ENCODE data around the gene RPLP2. TPM values are rescaled to one million over a fixed set of nuclear protein-coding genes. Genes with fewer than 3 reads are reported as not detected.

Gene RPLP2
- total and polyA plus RNA-seq, 2 experiments from 2014 or later = 496 to 523 TPM

DNA sequence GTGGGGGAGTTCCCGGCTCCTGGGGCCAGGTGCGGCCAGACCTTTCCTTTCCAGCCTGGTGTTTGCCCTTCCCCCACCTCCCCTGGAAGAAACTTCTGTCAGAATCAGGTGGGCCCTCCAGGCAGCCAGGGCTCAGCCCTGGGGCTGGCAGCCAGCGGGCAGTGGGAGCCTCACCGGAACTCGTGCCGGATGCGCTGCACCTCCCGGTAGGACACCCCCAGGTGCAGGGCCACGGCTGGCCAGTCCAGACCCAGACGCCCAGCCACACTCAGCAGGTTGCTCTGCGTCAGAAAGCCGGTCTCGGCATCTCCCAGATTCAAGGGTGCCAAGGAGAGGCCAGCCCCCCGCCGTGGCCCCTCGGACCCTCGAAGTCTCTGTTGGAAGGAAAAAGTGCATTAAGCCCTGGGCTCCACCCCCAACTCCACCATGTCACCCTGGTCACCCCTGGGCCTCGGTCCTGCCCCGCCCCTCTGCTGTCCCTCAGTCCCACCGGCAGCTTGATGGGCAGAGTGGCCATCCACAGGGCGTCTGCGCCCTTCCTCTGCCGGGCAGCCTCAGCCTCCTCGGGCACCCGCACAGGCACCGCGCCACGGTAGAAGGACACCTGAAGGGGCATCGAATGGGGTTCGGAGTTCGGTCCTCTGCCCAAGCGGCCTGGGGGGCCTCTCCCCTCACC is 10.0 kb upstream of the RPLP2 start:
- Histone ChIP-seq H3K4me3 (no peak overlapping the region), H3K27me3 (no peaks in the 10 kb centered on the region), H3K27ac (no peak overlapping the region), H3K36me3 (no peaks in the 10 kb centered on the region), H3K4me1 (ENCODE audit: low read depth) (peaks cover 19% of the 10 kb centered on the region), H3K9me3 (ENCODE audit: low read depth) (no peaks in the 10 kb centered on the region)
- TF ChIP-seq, protein P1, sequence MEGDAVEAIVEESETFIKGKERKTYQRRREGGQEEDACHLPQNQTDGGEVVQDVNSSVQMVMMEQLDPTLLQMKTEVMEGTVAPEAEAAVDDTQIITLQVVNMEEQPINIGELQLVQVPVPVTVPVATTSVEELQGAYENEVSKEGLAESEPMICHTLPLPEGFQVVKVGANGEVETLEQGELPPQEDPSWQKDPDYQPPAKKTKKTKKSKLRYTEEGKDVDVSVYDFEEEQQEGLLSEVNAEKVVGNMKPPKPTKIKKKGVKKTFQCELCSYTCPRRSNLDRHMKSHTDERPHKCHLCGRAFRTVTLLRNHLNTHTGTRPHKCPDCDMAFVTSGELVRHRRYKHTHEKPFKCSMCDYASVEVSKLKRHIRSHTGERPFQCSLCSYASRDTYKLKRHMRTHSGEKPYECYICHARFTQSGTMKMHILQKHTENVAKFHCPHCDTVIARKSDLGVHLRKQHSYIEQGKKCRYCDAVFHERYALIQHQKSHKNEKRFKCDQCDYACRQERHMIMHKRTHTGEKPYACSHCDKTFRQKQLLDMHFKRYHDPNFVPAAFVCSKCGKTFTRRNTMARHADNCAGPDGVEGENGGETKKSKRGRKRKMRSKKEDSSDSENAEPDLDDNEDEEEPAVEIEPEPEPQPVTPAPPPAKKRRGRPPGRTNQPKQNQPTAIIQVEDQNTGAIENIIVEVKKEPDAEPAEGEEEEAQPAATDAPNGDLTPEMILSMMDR (IDR thresholded peaks at IDR 0.05; ENCODE audit: low read depth, low read length) = no peak
- DNase-seq (ENCODE audit: low read depth in 1 of 2, low spot score in 1 of 2) = no peak

DNA sequence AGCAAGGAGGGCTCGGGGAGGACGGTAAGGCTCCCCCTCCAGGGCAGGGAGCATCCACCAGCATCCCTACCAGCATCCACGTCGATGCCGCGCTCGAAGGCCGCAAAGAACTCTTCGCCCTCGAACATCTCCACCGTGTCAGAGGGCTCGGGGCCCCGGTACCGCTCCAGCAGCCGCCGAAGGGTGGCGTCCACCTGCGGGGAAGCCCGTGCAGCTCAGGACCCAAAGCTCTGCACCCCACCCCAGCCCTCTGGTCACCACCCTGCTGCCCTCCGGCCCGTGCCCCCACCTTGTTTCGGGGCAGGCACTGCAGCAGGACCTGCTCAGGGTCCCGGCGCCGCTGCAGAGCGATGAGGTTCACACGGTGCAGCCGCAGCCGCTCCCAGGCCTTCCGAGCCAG is 9.3 kb upstream of the RPLP2 start:
- no peaks in the 10 kb centered on the region for H3K27me3 ChIP-seq
- no peaks in the 10 kb centered on the region for H3K9me3 ChIP-seq (ENCODE audit: low read depth)
- H3K4me1 ChIP-seq (ENCODE audit: low read depth) = peaks cover 19% of the 10 kb centered on the region
- no peaks in the 10 kb centered on the region for H3K36me3 ChIP-seq
- H3K4me3 ChIP-seq = no peak overlapping the region
- TF ChIP-seq, protein P1 (IDR thresholded peaks at IDR 0.05; ENCODE audit: low read depth, low read length) = no peak
- H3K27ac ChIP-seq = no peak overlapping the region
- no peak for DNase-seq (ENCODE audit: low read depth in 1 of 2, low spot score in 1 of 2)

DNA sequence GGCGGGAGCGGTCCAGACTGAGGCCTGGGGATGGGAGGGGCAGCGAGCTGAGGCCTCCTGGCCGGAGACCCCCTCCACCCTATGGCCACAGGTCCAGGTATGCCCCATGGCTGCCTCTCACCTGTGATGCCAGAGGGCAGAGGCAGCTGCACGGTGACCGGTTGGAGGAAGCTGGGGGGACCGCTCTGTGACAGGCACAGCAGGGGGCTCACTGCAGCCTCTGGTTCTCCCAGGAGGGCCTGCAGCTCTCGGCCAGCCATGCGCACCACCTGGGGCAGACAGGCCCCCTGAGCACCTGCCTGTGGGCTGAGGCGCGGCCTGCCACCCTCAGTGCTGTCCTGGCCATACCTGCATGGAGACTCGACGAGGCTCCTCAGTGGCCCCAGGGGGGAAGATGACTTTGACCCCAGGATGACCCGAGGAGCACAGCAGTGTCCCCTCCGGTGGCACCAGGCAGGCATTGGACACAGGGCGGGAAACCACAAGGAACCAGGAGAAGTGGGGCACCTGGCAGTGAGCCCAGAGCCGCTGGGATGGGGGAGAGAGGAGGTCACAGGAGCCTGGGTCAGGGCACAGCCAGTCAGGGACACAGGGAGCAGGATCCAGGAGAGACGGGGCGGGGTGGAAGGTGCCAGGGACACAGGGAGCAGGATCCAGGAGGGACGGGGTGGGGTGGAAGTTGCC is 8.5 kb upstream of the RPLP2 start:
- Histone ChIP-seq H3K9me3 (ENCODE audit: low read depth) (no peaks in the 10 kb centered on the region), H3K27me3 (no peaks in the 10 kb centered on the region), H3K4me3 (no peak overlapping the region), H3K4me1 (ENCODE audit: low read depth) (peaks cover 13% of the 10 kb centered on the region), H3K36me3 (no peaks in the 10 kb centered on the region), H3K27ac (no peak overlapping the region)
- DNase-seq (ENCODE audit: low read depth in 1 of 2, low spot score in 1 of 2) = no peak
- TF ChIP-seq, protein P1 (IDR thresholded peaks at IDR 0.05; ENCODE audit: low read depth, low read length) = no peak

DNA sequence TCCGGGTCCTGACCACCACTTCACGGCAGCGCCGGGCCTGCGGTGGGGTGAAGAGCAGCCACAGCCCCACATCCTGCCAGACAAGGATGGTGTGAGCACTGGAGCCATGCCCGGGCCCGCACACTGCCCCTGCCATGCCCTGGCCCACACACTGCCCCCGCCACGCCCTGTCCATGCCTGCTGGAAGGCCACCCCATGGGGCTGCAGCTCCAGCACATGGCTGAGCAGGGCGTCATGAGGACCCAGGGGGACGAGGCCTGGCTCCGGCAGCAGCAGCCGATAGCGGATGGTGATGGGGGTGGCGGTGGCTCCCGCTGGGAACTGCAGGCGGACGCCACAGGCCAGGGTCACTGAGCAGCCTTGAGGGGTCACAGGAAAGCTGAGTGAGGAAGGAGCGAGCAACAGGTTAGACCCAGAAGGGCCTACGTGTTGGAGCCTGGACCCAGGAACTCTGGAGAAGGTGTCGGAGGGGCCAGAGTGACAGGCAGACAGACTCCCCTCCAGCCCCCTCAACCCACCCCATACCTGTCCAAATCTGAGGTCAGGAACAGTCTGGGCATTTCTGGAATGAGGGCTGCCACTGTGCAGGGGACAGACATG is 7.6 kb upstream of the RPLP2 start:
- no peaks in the 10 kb centered on the region for H3K27me3 ChIP-seq
- TF ChIP-seq, protein P1 (IDR thresholded peaks at IDR 0.05; ENCODE audit: low read depth, low read length) = no peak

DNA sequence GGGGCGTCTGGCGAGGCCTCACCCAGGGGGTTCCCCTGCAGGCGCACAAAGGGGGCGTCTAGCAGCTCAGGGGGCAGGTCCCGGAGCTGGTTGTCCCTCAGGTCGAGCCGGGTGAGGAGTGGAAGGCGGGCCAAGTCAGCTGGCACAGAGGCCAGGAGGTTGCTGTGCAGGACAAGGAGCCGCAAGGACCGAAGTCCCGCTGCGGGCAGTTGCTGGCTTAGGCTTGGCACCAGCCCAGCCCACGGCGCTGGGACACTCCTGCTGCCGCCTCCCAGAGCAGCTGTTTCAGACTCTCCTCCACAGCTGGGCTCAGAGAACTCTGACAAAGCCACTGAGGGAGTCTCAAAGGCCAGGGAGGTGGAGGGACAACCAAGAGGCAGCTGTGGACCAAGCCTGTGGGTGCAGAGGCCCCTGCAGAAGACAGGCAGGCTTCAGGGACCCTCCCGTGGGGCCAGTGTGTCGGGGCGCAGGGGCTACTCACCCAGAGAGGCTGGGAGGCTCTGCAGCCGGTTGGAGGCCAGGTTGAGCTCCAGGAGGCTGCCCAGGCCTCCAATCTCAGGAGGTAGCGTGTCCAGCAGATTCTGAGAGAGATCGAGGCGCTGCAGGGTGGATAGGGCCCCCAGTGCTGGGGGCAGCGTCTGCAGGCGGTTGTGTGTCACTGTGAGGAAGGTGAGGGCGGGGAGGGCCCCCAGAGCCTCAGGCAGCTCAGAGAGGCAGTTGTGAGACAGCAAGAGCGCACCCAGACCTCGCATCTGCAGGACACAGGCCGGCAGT is 6.9 kb upstream of the RPLP2 start:
- Histone ChIP-seq H3K36me3 (no peaks in the 10 kb centered on the region), H3K4me3 (no peak overlapping the region), H3K4me1 (ENCODE audit: low read depth) (peaks cover 4% of the 10 kb centered on the region), H3K9me3 (ENCODE audit: low read depth) (no peaks in the 10 kb centered on the region), H3K27me3 (no peaks in the 10 kb centered on the region), H3K27ac (no peak overlapping the region)
- DNase-seq (ENCODE audit: low read depth in 1 of 2, low spot score in 1 of 2) = no peak
- TF ChIP-seq, protein P1 (IDR thresholded peaks at IDR 0.05; ENCODE audit: low read depth, low read length) = no peak

More for the DNA sequence above, 7.6 kb upstream of the RPLP2 start:
- H3K4me1 ChIP-seq (ENCODE audit: low read depth) = peaks cover 4% of the 10 kb centered on the region
- no peak for DNase-seq (ENCODE audit: low read depth in 1 of 2, low spot score in 1 of 2)
- no peaks in the 10 kb centered on the region for H3K36me3 ChIP-seq
- no peak overlapping the region for H3K4me3 ChIP-seq
- H3K27ac ChIP-seq = no peak overlapping the region
- H3K9me3 ChIP-seq (ENCODE audit: low read depth) = no peaks in the 10 kb centered on the region
